GM12891 (cell line): ENCODE data around the gene SMDT1.
"Not testable (repeated sequence)": the region's sequence is repeated elsewhere in the genome, so short reads cannot be mapped to it uniquely, and the experiment has no call there.

Experiments
- POLR2A ChIP-seq: IDR thresholded peaks from 2 replicates; pipeline ENCODE4 v1.6.1; 2011; ENCODE audit warnings: low read depth, low read length, control low read depth
- POLR2AphosphoS5 ChIP-seq: IDR thresholded peaks from 2 replicates; pipeline ENCODE4 v1.6.1; 2011; ENCODE audit warnings: low read depth, low read length, control low read depth

DNA sequence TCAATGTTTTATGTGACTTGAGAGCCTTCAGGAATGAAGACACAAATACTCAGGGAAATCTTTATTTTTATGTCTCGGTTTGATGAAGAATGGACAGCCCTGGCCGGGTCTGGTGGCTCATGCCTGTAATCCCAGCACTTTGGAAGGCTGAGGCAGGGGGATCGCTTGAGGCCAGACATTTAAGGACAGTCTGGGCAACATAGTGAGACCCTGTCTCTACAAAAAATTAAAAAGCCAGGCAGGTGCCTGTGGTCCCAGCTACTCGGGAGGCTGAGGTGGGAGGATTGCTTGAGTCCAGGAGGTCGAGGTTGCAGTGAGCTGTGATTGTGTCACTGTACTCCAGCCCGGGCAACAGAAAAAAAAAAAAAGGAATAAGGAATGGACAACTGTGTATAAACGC is 8.0 kb upstream of the SMDT1 start:
- TF ChIP-seq POLR2A, POLR2AphosphoS5: not testable (repeated sequence)
